ENCODE measurements around the gene BMP8B. TPM values are rescaled to one million over a fixed set of nuclear protein-coding genes. Genes with fewer than 3 reads are reported as not detected.
"Not testable (repeated sequence)": the region's sequence is repeated elsewhere in the genome, so short reads cannot be mapped to it uniquely, and the experiment has no call there.

BMP8B gene
- polyA plus RNA-seq, 2 of the 4 experiments (the other 2 are of a cell fraction): 2.5 to 3.1 TPM

DNA sequence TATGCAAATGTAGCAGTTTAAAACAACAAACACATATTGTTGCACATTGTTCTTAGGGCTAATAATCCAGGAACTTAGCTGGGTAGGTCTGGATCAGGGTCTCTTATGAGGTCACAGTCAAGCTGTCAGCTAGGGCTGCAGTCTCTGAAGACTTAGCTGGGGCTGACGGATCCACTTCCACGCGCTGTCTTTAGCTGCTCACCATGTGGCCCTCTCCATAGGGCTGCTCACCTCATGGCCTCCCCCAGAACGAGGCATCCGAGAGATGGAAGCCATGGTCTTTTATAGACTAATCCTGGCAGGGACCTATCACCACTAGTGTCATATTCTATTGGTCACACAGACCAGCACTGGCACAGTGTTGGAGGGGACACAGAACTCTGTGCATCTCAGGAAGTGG is 8.8 kb downstream of the BMP8B start:
- ATAC-seq (no peak), DNase-seq (ENCODE audit: low read depth in 1 of 2, low spot score in 1 of 2) (no peak), FAIRE-seq (no peak)
- POLR2A ChIA-PET: no interaction called here
- TF ChIP-seq CBX2 (IDR thresholded peaks at IDR 0.05; ENCODE audit: borderline replicate concordance, low read depth): no peak
- no peak for TF ChIP-seq JUN (IDR thresholded peaks at IDR 0.05)
- no peak for TF ChIP-seq FOSB (CRISPR knock-in tag; IDR thresholded peaks at IDR 0.05)
- no peak for TF ChIP-seq ZNF302 (CRISPR knock-in tag; IDR thresholded peaks at IDR 0.05)
- TF ChIP-seq, protein P1, sequence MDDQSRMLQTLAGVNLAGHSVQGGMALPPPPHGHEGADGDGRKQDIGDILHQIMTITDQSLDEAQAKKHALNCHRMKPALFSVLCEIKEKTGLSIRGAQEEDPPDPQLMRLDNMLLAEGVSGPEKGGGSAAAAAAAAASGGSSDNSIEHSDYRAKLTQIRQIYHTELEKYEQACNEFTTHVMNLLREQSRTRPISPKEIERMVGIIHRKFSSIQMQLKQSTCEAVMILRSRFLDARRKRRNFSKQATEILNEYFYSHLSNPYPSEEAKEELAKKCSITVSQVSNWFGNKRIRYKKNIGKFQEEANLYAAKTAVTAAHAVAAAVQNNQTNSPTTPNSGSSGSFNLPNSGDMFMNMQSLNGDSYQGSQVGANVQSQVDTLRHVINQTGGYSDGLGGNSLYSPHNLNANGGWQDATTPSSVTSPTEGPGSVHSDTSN (IDR thresholded peaks at IDR 0.05): no peak
- no peak for TF ChIP-seq ZSCAN20 (CRISPR knock-in tag; IDR thresholded peaks at IDR 0.05)
- TF ChIP-seq, protein P2, sequence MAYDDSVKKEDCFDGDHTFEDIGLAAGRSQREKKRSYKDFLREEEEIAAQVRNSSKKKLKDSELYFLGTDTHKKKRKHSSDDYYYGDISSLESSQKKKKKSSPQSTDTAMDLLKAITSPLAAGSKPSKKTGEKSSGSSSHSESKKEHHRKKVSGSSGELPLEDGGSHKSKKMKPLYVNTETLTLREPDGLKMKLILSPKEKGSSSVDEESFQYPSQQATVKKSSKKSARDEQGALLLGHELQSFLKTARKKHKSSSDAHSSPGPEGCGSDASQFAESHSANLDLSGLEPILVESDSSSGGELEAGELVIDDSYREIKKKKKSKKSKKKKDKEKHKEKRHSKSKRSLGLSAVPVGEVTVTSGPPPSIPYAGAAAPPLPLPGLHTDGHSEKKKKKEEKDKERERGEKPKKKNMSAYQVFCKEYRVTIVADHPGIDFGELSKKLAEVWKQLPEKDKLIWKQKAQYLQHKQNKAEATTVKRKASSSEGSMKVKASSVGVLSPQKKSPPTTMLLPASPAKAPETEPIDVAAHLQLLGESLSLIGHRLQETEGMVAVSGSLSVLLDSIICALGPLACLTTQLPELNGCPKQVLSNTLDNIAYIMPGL (CRISPR knock-in tag; IDR thresholded peaks at IDR 0.05; ENCODE audit: borderline replicate concordance): no peak
- TF ChIP-seq POLR2A (IDR thresholded peaks at IDR 0.05; ENCODE audit: low read length): no peak
- no peak for TF ChIP-seq SMC3 (IDR thresholded peaks at IDR 0.05)
- TF ChIP-seq HEYL (CRISPR knock-in tag; IDR thresholded peaks at IDR 0.05): no peak
- TF ChIP-seq HOXB13 (CRISPR knock-in tag; IDR thresholded peaks at IDR 0.05; ENCODE audit: low read depth): no peak
- no peak for TF ChIP-seq RCOR1 (IDR thresholded peaks at IDR 0.05; ENCODE audit: low read depth, low read length)
- TF ChIP-seq FOXS1 (CRISPR knock-in tag; IDR thresholded peaks at IDR 0.05): no peak
- TF ChIP-seq CHD4 (IDR thresholded peaks at IDR 0.05; ENCODE audit: borderline replicate concordance): no peak
- no peak for TF ChIP-seq RARB (CRISPR knock-in tag; IDR thresholded peaks at IDR 0.05)
- no peak for TF ChIP-seq POLR2AphosphoS2 (conservative IDR thresholded peaks at IDR 0.05; ENCODE audit: low read length)
- H3K4me3 ChIP-seq: no peak overlapping the region
- CTCF ChIA-PET: interaction anchor here (0.9 kb wide), 1 partner anchor 68 kb away, joined by 3 read pairs; no protein-coding TSS in a partner anchor
- no peak overlapping the region for H3K4me2 ChIP-seq
- 91% methylated on average over 5 of the region's 5 CpGs for WGBS (ENCODE audit: missing lambda C conversion rate)
- H3K27ac ChIP-seq: no peak overlapping the region
- no peaks in the 10 kb centered on the region for H3K4me1 ChIP-seq
- no peaks in the 10 kb centered on the region for H3K9me3 ChIP-seq

DNA sequence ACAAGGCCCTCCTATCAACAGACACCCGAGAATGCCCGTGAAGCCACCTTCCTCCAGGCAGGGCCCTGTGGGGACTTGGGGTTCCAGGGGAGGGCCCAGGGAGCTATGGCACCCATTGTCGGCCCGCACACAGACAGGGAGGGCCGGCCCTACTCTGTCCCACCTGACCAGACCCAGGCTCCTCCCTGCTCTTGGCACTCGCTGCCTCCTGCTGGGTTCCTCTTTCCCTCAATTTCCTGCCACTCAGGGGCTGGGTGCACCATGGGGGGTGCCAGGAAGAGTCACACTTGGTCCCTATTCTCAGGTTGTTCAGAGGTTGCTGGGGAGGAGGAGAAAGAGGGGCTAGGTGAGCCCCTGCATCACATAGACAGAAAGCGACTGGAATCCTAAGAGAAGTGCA is 9.5 kb downstream of the BMP8B start:
- no peaks in the 10 kb centered on the region for H3K4me1 ChIP-seq
- POLR2A ChIA-PET: no interaction called here
- no peaks in the 10 kb centered on the region for H3K9me3 ChIP-seq
- WGBS (ENCODE audit: missing lambda C conversion rate): 95% methylated on average over 2 of the region's 7 CpGs
- TF ChIP-seq RARB (CRISPR knock-in tag; IDR thresholded peaks at IDR 0.05) (no peak), CHD2 (IDR thresholded peaks at IDR 0.05; ENCODE audit: low read length, partially characterized antibody) (no peak), KDM5A (IDR thresholded peaks at IDR 0.05) (no peak), MAFK (IDR thresholded peaks at IDR 0.05; ENCODE audit: partially characterized antibody) (no peak), SREBF2 (IDR thresholded peaks at IDR 0.05) (no peak), TP53 (CRISPR knock-in tag; IDR thresholded peaks at IDR 0.05) (no peak), FOSB (CRISPR knock-in tag; IDR thresholded peaks at IDR 0.05) (no peak)
- TF ChIP-seq, protein P3, sequence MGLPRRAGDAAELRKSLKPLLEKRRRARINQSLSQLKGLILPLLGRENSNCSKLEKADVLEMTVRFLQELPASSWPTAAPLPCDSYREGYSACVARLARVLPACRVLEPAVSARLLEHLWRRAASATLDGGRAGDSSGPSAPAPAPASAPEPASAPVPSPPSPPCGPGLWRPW (IDR thresholded peaks at IDR 0.05): no peak
- ATAC-seq: no peak
- CTCF ChIA-PET: no interaction called here
- FAIRE-seq: no peak
- DNase-seq (ENCODE audit: low read depth in 1 of 2, low spot score in 1 of 2): no peak
- no peak overlapping the region for H3K27ac ChIP-seq
- no peak overlapping the region for H3K4me3 ChIP-seq
- no peak overlapping the region for H3K4me2 ChIP-seq

DNA sequence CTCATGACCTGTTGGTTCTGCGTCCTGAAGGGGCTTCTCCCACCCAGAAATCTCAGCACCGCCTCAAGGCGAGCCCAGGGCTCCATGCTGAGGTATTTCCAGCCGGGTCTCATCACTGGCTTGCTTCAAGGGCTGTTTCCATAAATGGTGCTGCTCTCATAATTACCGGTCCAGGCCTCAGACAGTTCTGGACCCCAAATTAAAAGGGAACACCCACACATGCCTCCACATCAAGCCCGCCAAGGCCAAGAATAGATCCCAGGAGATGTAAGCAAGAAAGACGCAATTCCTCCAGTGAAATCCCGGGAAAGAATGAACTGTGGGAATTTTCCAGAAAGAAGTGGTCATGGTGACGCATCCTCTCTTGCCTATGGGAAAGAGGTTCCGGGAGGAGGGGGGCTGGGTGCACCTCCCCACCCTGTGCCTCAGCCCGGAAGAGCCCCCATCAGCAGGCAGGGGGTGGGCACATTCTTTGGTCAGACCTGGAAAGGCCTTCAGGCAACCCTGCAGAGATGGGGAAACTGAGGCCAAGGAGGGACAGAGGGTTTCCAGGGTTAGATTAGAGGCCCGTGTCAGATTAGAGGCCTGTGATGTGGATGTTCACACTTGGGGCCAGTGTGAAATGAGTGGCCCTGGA is 10.1 kb downstream of the BMP8B start:
- FAIRE-seq; H3K9me3 ChIP-seq; POLR2A ChIA-PET; DNase-seq (ENCODE audit: low read depth in 1 of 2, low spot score in 1 of 2); H3K4me1 ChIP-seq; H3K4me3 ChIP-seq; ATAC-seq; CTCF ChIA-PET; H3K27ac ChIP-seq; H3K4me2 ChIP-seq: not testable (repeated sequence)
- WGBS (ENCODE audit: missing lambda C conversion rate): 91% methylated on average over 6 of the region's 12 CpGs

DNA sequence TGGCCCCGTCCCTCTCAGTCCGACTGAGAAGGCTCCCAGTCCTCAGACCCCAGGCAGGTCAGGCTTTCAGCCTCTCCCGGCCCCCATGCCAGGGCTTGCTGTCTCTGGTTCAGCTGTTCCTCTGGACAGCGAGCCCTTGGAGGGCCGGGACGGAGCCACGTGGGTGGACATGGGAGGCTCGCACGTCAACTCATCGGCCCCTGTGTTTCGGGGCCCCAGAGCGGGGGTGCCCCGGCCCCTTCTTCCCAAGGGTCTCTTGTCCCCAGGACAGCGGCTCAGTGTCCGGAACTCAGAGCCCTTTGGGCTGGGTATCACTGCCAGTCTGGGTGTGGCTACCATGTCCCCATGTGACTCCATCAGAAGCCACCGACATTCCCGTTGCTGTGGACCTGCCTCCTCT is 10.8 kb downstream of the BMP8B start:
- FAIRE-seq; H3K4me2 ChIP-seq; ATAC-seq; DNase-seq (ENCODE audit: low read depth in 1 of 2, low spot score in 1 of 2); POLR2A ChIA-PET; H3K4me1 ChIP-seq; H3K4me3 ChIP-seq; CTCF ChIA-PET; H3K27ac ChIP-seq; H3K9me3 ChIP-seq: not testable (repeated sequence)
- WGBS (ENCODE audit: missing lambda C conversion rate): no CpG with 5 or more reads among the region's 17 CpGs
